IPS-NIHi7 (cell line): ENCODE results near the gene TPPP3.

Experiments used
- DNase-seq: peaks from one replicate; pipeline ENCODE4 v3.0.0; 2012; ENCODE audit warnings: mixed read lengths; ENCODE audit errors: extremely low spot score

Gene TPPP3

GRCh38 chr16:67393111-67393787, at the start of gene TPPP3:
Gene TPPP3 (minus strand): TSS chr16:67393498. CDS start chr16:67391111, 2,387 bp downstream.
- peak; percentile 91 for DNase-seq

DNA sequence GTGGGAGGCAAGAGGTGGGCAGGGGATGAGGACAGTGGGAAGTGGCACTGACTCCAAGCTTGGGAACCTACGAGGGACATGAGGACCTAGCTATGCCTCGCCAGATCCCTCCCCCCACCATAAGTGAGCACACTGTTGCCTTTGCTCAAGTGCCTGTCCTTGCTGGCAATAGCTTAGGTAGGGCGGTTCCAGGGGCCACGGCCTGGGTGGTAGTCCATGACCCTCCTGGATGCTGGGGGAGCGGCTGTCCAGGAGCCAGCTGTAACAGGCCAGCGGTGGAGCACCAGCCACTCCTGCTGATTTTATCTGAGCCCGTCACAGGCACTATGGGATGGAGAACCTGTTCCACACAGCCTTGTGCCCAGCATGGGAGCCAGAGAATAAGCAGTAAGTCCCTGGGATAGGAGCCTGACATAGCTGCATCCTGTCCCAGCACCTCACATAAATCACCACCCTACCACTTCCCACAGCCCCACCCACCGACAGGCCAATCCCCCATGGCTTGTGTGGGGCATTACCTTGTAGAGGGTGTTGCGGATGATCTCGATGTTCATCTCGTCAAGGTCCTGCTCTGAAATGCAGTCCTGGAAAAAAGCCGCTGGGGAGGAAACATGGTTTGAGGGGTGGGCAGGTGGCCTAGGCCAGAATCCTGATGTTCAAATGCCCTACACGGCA, 49.4 kb upstream of the TPPP3 start:
- DNase-seq, result no peak

DNA sequence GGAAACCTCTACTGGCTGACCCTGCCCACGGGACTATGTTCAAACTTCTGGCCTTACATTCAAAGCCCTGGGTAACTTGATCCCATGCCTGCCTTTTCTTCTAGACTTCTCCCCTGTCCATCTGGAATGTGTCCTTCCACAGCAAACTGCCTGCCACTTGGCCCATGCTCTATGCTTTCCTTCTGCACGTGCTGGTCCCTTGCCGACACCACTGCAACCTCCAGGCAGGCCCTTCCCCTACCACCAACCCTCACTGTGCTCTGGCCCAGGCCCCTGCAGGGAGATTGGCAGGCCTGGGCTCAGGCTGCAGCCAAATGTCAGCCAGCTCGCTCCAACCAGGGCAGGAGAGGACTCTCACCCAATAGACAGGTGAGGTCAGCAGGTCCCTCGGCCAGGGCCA, 48.6 kb upstream of the TPPP3 start:
- DNase-seq, result no peak

- DNase-seq, result no peak
These were observed 48.0 kb upstream of the TPPP3 start for GRCh38 chr16:67441271-67441753.

GRCh38 chr16:67438824-67439393, 45.6 kb upstream of the TPPP3 start:
- no peak for DNase-seq

- no peak for DNase-seq
These were observed 44.9 kb upstream of the TPPP3 start for GRCh38 chr16:67438098-67438791.

- DNase-seq, result no peak
These were observed 44.2 kb upstream of the TPPP3 start for GRCh38 chr16:67437513-67437912.

- no peak for DNase-seq
These were observed 43.4 kb upstream of the TPPP3 start for GRCh38 chr16:67436640-67437193.

GRCh38 chr16:67435758-67436164, 42.5 kb upstream of the TPPP3 start:
- DNase-seq, result no peak

DNA sequence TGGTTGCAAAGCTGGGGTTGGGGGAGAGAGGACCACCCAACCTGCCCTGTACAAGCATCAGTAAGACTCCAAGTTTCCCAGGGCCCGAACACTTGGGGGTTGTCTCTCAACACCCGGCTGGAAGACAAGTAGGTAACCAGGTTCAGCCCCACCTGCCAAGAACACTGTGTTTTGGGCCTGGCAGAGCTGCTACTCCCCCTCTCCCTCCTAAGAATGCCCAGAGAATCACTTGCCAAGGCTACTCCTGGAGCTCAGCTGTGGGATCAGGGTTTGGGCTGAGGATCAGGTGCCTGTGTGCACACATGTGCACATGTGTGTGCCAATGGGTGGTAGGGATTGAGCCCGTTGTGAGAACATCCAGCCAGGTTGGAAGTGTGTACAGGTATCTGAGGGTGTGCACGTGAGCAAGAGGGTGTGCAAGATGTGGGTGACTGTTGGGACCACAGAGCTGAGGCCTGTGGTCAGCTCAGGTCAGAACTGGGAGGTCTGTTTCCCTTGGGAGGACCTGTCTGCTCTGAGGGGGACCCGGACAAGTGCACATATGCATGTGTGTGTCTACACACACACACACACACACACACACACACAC, 39.9 kb upstream of the TPPP3 start:
- DNase-seq, result no peak

DNA sequence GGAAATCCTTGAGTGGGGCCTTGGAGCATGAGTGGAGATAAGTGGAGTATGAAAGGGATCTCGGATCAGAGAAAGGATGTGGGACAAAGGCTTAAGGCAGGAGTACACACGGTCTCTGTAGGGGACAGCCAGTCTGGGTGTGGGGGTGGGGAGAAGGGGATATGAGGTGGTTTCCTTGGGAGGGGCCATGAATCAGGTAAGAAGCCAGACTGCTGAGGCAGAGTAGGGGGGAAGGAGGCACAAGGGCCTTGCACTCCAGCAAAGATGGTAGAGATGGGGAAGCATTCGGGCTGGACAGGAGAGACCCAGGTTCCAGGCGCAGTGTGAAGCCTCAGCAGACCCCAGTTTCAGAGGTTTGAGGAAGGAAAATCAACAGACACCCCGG, 39.2 kb upstream of the TPPP3 start:
- DNase-seq, result no peak

DNA sequence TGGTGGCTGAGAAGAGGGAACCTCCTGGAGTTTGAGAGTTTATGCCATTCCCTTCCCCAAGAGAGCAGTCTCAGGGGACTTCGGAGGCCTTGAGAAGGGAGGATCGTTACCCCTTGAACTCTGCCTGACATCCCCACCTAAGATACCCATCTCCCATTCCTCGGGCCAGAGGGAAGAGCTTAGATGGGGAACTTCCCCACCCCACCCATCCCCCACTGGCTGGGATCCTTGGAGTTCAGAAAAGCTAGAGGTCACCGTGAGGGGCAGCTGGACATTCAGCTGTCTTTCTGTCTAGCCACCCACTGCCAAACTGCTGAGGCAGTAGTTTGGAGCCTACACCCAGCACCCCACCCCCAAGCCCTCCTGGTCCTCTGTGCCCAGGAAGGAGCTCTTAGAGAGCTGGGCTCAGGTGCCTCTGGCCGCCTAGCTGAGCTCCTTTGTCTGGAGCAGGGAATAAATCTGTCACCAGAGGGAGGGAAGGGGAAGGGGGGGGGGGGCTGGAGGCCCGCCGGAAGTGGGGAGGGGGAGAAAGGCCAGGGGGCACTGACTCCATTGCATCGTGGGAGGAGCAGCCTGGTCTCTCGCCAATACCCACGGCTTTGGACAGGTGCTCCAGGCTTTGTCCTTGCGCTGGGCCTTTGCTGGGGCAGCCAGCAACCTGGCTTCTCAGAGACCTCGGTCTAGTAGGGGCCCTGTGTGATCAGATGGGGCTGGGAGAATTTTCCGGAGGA, 38.6 kb upstream of the TPPP3 start:
- peak; percentile 75 for DNase-seq

DNA sequence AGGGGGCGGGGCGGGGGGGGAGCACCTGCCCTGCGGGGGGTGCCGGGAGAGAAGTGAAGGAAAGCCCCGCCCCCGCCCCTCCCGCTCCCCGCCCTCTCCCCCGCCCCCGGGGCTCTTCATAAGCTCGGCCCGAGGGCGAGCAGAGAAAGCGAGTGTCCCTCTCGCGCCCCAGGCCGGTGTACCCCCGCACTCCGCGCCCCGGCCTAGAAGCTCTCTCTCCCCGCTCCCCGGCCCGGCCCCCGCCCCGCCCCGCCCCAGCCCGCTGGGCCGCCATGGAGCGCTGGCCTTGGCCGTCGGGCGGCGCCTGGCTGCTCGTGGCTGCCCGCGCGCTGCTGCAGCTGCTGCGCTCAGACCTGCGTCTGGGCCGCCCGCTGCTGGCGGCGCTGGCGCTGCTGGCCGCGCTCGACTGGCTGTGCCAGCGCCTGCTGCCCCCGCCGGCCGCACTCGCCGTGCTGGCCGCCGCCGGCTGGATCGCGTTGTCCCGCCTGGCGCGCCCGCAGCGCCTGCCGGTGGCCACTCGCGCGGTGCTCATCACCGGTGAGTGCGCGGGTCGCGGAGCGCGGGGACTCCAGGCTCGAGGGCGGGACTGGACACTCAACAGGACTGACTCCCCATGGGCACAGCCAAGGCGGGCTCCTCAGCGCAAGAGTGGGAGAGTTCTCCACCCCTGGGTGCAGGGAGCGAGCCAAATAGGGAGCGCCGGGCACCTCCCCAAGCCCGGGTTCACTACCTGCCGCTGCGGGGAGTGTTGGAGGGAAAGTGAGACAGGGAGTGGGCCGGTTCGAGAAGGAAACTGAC, 37.9 kb upstream of the TPPP3 start, which contains the start of gene HSD11B2:
TSS of gene HSD11B2 (plus strand) at position 145 of the 798 bp plus-strand sequence. CDS start at position 273, 128 bp downstream.
- peak; percentile 81 for DNase-seq

- no peak for DNase-seq
These were observed 37.2 kb upstream of the TPPP3 start for GRCh38 chr16:67430504-67430976.

DNA sequence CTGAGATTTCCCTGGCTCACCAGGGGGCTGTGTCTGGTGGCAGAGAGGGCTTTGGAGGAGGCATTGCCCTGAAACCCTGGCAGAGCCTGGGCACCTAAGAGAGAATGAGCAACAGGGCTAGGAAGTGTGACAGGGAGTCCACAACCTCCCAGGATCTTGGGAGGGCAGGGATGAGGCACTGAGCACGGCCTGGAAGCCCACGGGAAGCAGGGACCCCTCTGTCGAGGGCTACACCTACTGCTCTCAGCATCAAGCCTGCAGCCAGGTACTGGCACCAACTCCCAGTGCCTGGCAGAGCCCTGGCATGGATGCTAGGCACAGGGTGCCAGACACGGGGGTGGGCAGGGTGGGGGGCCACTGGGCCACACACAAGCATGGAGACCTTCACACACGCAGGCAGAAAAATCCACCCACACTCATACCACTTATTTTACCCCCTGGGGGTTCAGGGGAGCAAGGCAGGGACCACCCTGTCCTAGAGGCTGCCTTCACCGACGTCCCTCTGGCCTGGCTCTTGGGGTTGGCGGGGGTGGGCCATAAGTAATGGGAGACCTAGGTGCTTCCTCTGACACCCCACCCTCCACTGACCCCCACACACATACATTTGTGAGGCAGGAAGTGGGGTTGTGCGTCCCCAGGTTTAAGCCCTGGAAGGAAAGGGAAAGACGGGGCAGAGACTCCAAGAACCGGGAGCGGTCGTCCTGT, 36.7 kb upstream of the TPPP3 start:
- no peak for DNase-seq

DNA sequence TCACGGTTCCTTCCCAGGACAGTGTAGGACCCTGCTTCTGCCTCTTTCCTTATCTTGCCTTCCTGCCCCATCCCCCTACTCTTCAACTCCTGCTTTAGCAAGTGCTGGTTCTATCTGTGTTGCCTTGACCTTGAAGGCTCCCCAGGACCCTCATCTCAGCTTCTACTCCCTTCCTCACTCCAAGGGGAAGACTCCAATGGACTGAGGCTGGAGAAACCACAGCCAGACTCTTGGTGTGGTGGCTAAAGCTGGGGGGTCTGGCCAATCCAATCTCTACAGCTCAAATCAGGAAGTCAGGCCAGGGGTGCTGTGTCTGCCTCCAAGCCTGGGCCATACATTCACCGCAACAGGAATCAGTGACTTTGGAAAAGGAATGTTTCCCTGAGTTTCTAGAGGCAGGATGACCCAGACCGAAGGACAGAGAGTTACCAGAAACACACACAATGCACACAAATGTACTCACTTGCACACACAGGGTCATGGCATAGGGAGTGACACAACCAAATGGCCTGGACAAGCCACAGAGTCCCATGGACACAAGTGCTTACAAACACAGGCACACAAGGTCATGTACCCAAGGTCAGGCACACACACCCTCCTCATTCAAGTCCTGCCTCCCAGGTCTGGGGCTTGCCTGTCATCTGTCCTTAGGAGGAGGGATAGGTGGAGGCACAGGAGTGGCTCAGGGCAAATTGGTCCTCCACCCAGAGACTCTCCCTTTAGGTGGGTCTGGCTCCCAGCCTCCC, 35.9 kb upstream of the TPPP3 start:
- no peak for DNase-seq

GRCh38 chr16:67428146-67428731, 34.9 kb upstream of the TPPP3 start:
- DNase-seq, result peak; percentile 90

DNA sequence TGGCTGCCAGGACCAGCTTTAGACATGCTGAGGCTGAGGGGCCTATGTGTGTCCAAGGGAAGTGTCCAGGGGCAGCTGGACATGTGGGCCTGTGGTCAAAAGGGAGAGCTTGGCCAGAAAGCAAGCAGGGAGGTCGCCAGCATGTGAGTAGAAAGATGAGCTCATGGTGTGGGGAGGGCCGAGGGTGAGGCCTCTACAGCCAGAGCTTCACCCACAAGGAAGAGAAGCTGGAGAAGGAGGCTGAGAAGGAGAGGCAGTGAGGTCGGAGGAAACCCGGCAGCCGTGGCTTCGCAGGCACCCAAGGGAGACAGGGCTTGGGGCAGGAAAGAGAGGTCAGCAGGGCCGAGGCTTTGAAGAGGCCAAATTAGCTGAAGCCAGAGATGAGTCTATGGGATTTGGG, 33.7 kb upstream of the TPPP3 start:
- DNase-seq, result no peak
